Activated T-cell treated with anti-CD3 and anti-CD28 coated beads, Interleukin-2, amount 50 U/mL, for 24 hours (primary cell): ENCODE results near the gene DPP10.

Experiments used
- DNase-seq: peaks from one replicate; pipeline ENCODE4 v3.0.0-alpha.2; 2020
- H3K27ac Mint-ChIP-seq: 2 replicates; pipeline ENCODE4 v1.8.0; 2020; ENCODE audit warnings: mild to moderate bottlenecking, mixed read lengths
- H3K27me3 Mint-ChIP-seq: 2 replicates; pipeline ENCODE4 v1.8.0; 2020; ENCODE audit warnings: mixed read lengths
- H3K36me3 Mint-ChIP-seq: 2 replicates; pipeline ENCODE4 v1.8.0; 2020; ENCODE audit warnings: low read depth, mixed read lengths
- H3K4me1 Mint-ChIP-seq: 2 replicates; pipeline ENCODE4 v1.8.0; 2020; ENCODE audit warnings: low read depth, mixed read lengths
- H3K4me3 Mint-ChIP-seq: 2 replicates; pipeline ENCODE4 v1.8.0; 2020; ENCODE audit warnings: mild to moderate bottlenecking, moderate library complexity, mixed read lengths
- H3K9me3 Mint-ChIP-seq: 2 replicates; pipeline ENCODE4 v1.8.0; 2020; ENCODE audit warnings: mixed read lengths

The DPP10 gene

GRCh38 chr2:115694651-115695050, 1252.2 kb downstream of the DPP10 start:
- no peaks in the 10 kb centered on the region for H3K4me1 Mint-ChIP-seq
- DNase-seq, result no peak
- H3K4me3 Mint-ChIP-seq, result no peak overlapping the region
- H3K36me3 Mint-ChIP-seq, result no peaks in the 10 kb centered on the region
- H3K27me3 Mint-ChIP-seq, result no peaks in the 10 kb centered on the region
- no peak overlapping the region for H3K27ac Mint-ChIP-seq
- peaks cover 19% of the 10 kb centered on the region for H3K9me3 Mint-ChIP-seq

- no peak for DNase-seq
- Mint-ChIP-seq H3K27me3 (no peaks in the 10 kb centered on the region), H3K9me3 (peaks cover 29% of the 10 kb centered on the region), H3K4me1 (no peaks in the 10 kb centered on the region), H3K4me3 (no peak overlapping the region), H3K27ac (no peak overlapping the region), H3K36me3 (no peaks in the 10 kb centered on the region)
Observed at GRCh38 chr2:115733190-115733775, 1290.8 kb downstream of the DPP10 start.

GRCh38 chr2:115738111-115738510, 1295.7 kb downstream of the DPP10 start:
- no peaks in the 10 kb centered on the region for H3K4me1 Mint-ChIP-seq

GRCh38 chr2:115739574-115739973, 1297.1 kb downstream of the DPP10 start:
- Mint-ChIP-seq H3K27ac (no peak overlapping the region), H3K36me3 (no peaks in the 10 kb centered on the region), H3K27me3 (no peaks in the 10 kb centered on the region), H3K4me1 (no peaks in the 10 kb centered on the region), H3K4me3 (no peak overlapping the region), H3K9me3 (peaks cover 26% of the 10 kb centered on the region)
- DNase-seq, result no peak

More at GRCh38 chr2:115738111-115738510, 1295.7 kb downstream of the DPP10 start:
- Mint-ChIP-seq H3K4me3 (no peak overlapping the region), H3K9me3 (peaks cover 28% of the 10 kb centered on the region), H3K36me3 (no peaks in the 10 kb centered on the region), H3K27me3 (no peaks in the 10 kb centered on the region), H3K27ac (no peak overlapping the region)
- DNase-seq, result no peak

- Mint-ChIP-seq H3K27me3 (no peaks in the 10 kb centered on the region), H3K4me3 (no peak overlapping the region), H3K9me3 (peaks cover 4% of the 10 kb centered on the region), H3K4me1 (no peaks in the 10 kb centered on the region), H3K36me3 (no peaks in the 10 kb centered on the region), H3K27ac (no peak overlapping the region)
- DNase-seq, result no peak
Observed at GRCh38 chr2:115746151-115746550, 1303.7 kb downstream of the DPP10 start.

GRCh38 chr2:115757286-115757685, 1314.8 kb downstream of the DPP10 start:
- no peaks in the 10 kb centered on the region for H3K27me3 Mint-ChIP-seq
- no peak for DNase-seq
- no peaks in the 10 kb centered on the region for H3K4me1 Mint-ChIP-seq
- no peaks in the 10 kb centered on the region for H3K36me3 Mint-ChIP-seq
- no peak overlapping the region for H3K27ac Mint-ChIP-seq
- no peak overlapping the region for H3K4me3 Mint-ChIP-seq
- H3K9me3 Mint-ChIP-seq, result peaks cover 20% of the 10 kb centered on the region

GRCh38 chr2:115763601-115764000, 1321.2 kb downstream of the DPP10 start:
- no peaks in the 10 kb centered on the region for H3K27me3 Mint-ChIP-seq
- DNase-seq, result no peak
- no peak overlapping the region for H3K27ac Mint-ChIP-seq
- no peaks in the 10 kb centered on the region for H3K4me1 Mint-ChIP-seq
- H3K9me3 Mint-ChIP-seq, result peaks cover 14% of the 10 kb centered on the region
- H3K4me3 Mint-ChIP-seq, result no peak overlapping the region
- H3K36me3 Mint-ChIP-seq, result no peaks in the 10 kb centered on the region

GRCh38 chr2:115771516-115771915, 1329.1 kb downstream of the DPP10 start:
- Mint-ChIP-seq H3K27me3 (no peaks in the 10 kb centered on the region), H3K27ac (no peak overlapping the region), H3K36me3 (no peaks in the 10 kb centered on the region), H3K9me3 (peaks cover 7% of the 10 kb centered on the region), H3K4me3 (no peak overlapping the region), H3K4me1 (no peaks in the 10 kb centered on the region)
- DNase-seq, result no peak

- peaks cover 14% of the 10 kb centered on the region for H3K9me3 Mint-ChIP-seq
- no peaks in the 10 kb centered on the region for H3K36me3 Mint-ChIP-seq
- H3K4me3 Mint-ChIP-seq, result no peak overlapping the region
- DNase-seq, result no peak
- H3K4me1 Mint-ChIP-seq, result no peaks in the 10 kb centered on the region
- H3K27ac Mint-ChIP-seq, result no peak overlapping the region
- no peaks in the 10 kb centered on the region for H3K27me3 Mint-ChIP-seq
Observed at GRCh38 chr2:115774361-115774760, 1331.9 kb downstream of the DPP10 start.

- no peaks in the 10 kb centered on the region for H3K4me1 Mint-ChIP-seq
- DNase-seq, result no peak
- no peak overlapping the region for H3K4me3 Mint-ChIP-seq
- H3K27ac Mint-ChIP-seq, result no peak overlapping the region
- H3K9me3 Mint-ChIP-seq, result peaks cover 13% of the 10 kb centered on the region
- H3K36me3 Mint-ChIP-seq, result no peaks in the 10 kb centered on the region
- H3K27me3 Mint-ChIP-seq, result no peaks in the 10 kb centered on the region
Observed at GRCh38 chr2:115779085-115779632, 1336.7 kb downstream of the DPP10 start.

- Mint-ChIP-seq H3K4me1 (no peaks in the 10 kb centered on the region), H3K9me3 (peaks cover 13% of the 10 kb centered on the region), H3K27ac (no peak overlapping the region), H3K4me3 (no peak overlapping the region), H3K36me3 (no peaks in the 10 kb centered on the region), H3K27me3 (no peaks in the 10 kb centered on the region)
- DNase-seq, result no peak
Observed at GRCh38 chr2:115782286-115782685, 1339.8 kb downstream of the DPP10 start.

GRCh38 chr2:115796078-115796477, 1353.6 kb downstream of the DPP10 start:
- no peak overlapping the region for H3K27ac Mint-ChIP-seq
- H3K27me3 Mint-ChIP-seq, result no peaks in the 10 kb centered on the region
- DNase-seq, result no peak
- no peaks in the 10 kb centered on the region for H3K4me1 Mint-ChIP-seq
- H3K4me3 Mint-ChIP-seq, result no peak overlapping the region
- H3K36me3 Mint-ChIP-seq, result no peaks in the 10 kb centered on the region
- peaks cover 22% of the 10 kb centered on the region for H3K9me3 Mint-ChIP-seq

GRCh38 chr2:115807276-115807675, 1364.8 kb downstream of the DPP10 start:
- peaks cover 13% of the 10 kb centered on the region for H3K9me3 Mint-ChIP-seq
- no peak overlapping the region for H3K27ac Mint-ChIP-seq
- H3K4me3 Mint-ChIP-seq, result no peak overlapping the region
- H3K36me3 Mint-ChIP-seq, result no peaks in the 10 kb centered on the region
- H3K4me1 Mint-ChIP-seq, result no peaks in the 10 kb centered on the region
- no peaks in the 10 kb centered on the region for H3K27me3 Mint-ChIP-seq
- no peak for DNase-seq

- Mint-ChIP-seq H3K27ac (no peak overlapping the region), H3K36me3 (no peaks in the 10 kb centered on the region), H3K4me3 (no peak overlapping the region), H3K27me3 (no peaks in the 10 kb centered on the region), H3K9me3 (peaks cover 13% of the 10 kb centered on the region), H3K4me1 (no peaks in the 10 kb centered on the region)
- DNase-seq, result no peak
Observed at GRCh38 chr2:115825912-115826311, 1383.5 kb downstream of the DPP10 start.

- Mint-ChIP-seq H3K27me3 (no peaks in the 10 kb centered on the region), H3K9me3 (peaks cover 8% of the 10 kb centered on the region), H3K4me1 (no peaks in the 10 kb centered on the region), H3K4me3 (no peak overlapping the region), H3K36me3 (no peaks in the 10 kb centered on the region), H3K27ac (no peak overlapping the region)
- no peak for DNase-seq
Observed at GRCh38 chr2:115833196-115833595, 1390.8 kb downstream of the DPP10 start.

GRCh38 chr2:115838539-115838938, 1396.1 kb downstream of the DPP10 start:
- Mint-ChIP-seq H3K4me3 (no peak overlapping the region), H3K36me3 (no peaks in the 10 kb centered on the region), H3K4me1 (no peaks in the 10 kb centered on the region), H3K27ac (no peak overlapping the region), H3K27me3 (no peaks in the 10 kb centered on the region), H3K9me3 (peaks cover 5% of the 10 kb centered on the region)
- no peak for DNase-seq
